Mesothelial cell of epicardium (in vitro differentiated cells): ENCODE results near the gene GRID2. TPM values are rescaled to one million over a fixed set of nuclear protein-coding genes. Genes with fewer than 3 reads are reported as not detected.

Experiments
- DNase-seq, 2 experiments: peaks; one replicate each; pipeline ENCODE4 v3.0.0; 2021; ENCODE audit warnings: low spot score in 2 of 2; ENCODE audit not compliant: unreplicated experiment in 2 of 2
- H3K27ac Mint-ChIP-seq: 2 replicates; pipeline ENCODE4 v1.8.0; 2021; ENCODE audit warnings: mixed read lengths
- H3K27me3 Mint-ChIP-seq: 2 replicates; pipeline ENCODE4 v1.8.0; 2021; ENCODE audit warnings: low read depth, mixed read lengths
- H3K36me3 Mint-ChIP-seq: 2 replicates; pipeline ENCODE4 v1.8.0; 2021; ENCODE audit warnings: mixed read lengths
- H3K4me1 Mint-ChIP-seq: 2 replicates; pipeline ENCODE4 v1.8.0; 2021; ENCODE audit warnings: mixed read lengths
- H3K4me3 Mint-ChIP-seq: 2 replicates; pipeline ENCODE4 v1.8.0; 2021; ENCODE audit warnings: mild to moderate bottlenecking, moderate library complexity, mixed read lengths
- H3K9me3 Mint-ChIP-seq: 2 replicates; pipeline ENCODE4 v1.8.0; 2021; ENCODE audit warnings: mixed read lengths
- CTCF ChIP-seq: fragments of 200-600 bp; sonication (generic); IDR thresholded peaks from one replicate; pipeline ENCODE4 v1.5.0; 2021; ENCODE audit warnings: antibody characterized with exemption; ENCODE audit not compliant: unreplicated experiment
- total RNA-seq: library from RNA; stranded (reverse); gene quantifications from 3 replicates; pipeline ENCODE4 v1.2.1, GENCODE V29; 2021

The GRID2 gene
- total RNA-seq, 1 donor from 2014 or later = 3.1 TPM

- Mint-ChIP-seq H3K27me3 (peaks cover 1% of the 10 kb centered on the region), H3K27ac (no peak overlapping the region), H3K9me3 (no peaks in the 10 kb centered on the region), H3K4me1 (no peaks in the 10 kb centered on the region), H3K36me3 (no peaks in the 10 kb centered on the region), H3K4me3 (no peak overlapping the region)
- DNase-seq = no peak
- TF ChIP-seq CTCF = no peak
Observed at GRCh38 chr4:93444860-93445259, 1141.1 kb downstream of the GRID2 start.

- no peak for DNase-seq
- Mint-ChIP-seq H3K9me3 (no peaks in the 10 kb centered on the region), H3K36me3 (no peaks in the 10 kb centered on the region), H3K27ac (no peak overlapping the region), H3K27me3 (peaks cover 1% of the 10 kb centered on the region), H3K4me1 (no peaks in the 10 kb centered on the region), H3K4me3 (no peak overlapping the region)
- no peak for TF ChIP-seq CTCF
Observed at GRCh38 chr4:93446038-93446437, 1142.3 kb downstream of the GRID2 start.

- no peaks in the 10 kb centered on the region for H3K36me3 Mint-ChIP-seq
- H3K4me1 Mint-ChIP-seq = no peaks in the 10 kb centered on the region
- H3K27me3 Mint-ChIP-seq = peaks cover 1% of the 10 kb centered on the region
- no peak for DNase-seq
- no peak overlapping the region for H3K4me3 Mint-ChIP-seq
- no peak for TF ChIP-seq CTCF
- H3K27ac Mint-ChIP-seq = no peak overlapping the region
- H3K9me3 Mint-ChIP-seq = no peaks in the 10 kb centered on the region
Observed at GRCh38 chr4:93448691-93449293, 1145.0 kb downstream of the GRID2 start.

GRCh38 chr4:93451954-93452353 lies 1148.2 kb downstream of the GRID2 start:
- DNase-seq = no peak
- H3K36me3 Mint-ChIP-seq = no peaks in the 10 kb centered on the region

GRCh38 chr4:93461541-93461940 lies 1157.8 kb downstream of the GRID2 start:
- Mint-ChIP-seq H3K4me3 (no peak overlapping the region), H3K9me3 (no peaks in the 10 kb centered on the region), H3K27me3 (no peaks in the 10 kb centered on the region), H3K36me3 (no peaks in the 10 kb centered on the region), H3K27ac (no peak overlapping the region), H3K4me1 (no peaks in the 10 kb centered on the region)
- no peak for DNase-seq
- TF ChIP-seq CTCF = no peak

More at GRCh38 chr4:93451954-93452353, 1148.2 kb downstream of the GRID2 start:
- Mint-ChIP-seq H3K4me1 (no peaks in the 10 kb centered on the region), H3K9me3 (no peaks in the 10 kb centered on the region), H3K27ac (no peak overlapping the region), H3K4me3 (no peak overlapping the region), H3K27me3 (peaks cover 1% of the 10 kb centered on the region)
- no peak for TF ChIP-seq CTCF

GRCh38 chr4:93466446-93466845 lies 1162.7 kb downstream of the GRID2 start:
- H3K4me3 Mint-ChIP-seq = no peak overlapping the region
- H3K27ac Mint-ChIP-seq = no peak overlapping the region
- no peaks in the 10 kb centered on the region for H3K36me3 Mint-ChIP-seq
- H3K9me3 Mint-ChIP-seq = no peaks in the 10 kb centered on the region
- no peaks in the 10 kb centered on the region for H3K4me1 Mint-ChIP-seq
- DNase-seq = no peak
- H3K27me3 Mint-ChIP-seq = no peaks in the 10 kb centered on the region
- no peak for TF ChIP-seq CTCF
